Stimulated activated CD8-positive, alpha-beta memory T cell treated with anti-CD3 and anti-CD28 coated beads, Interleukin-12 subunit alpha, Interleukin-12 subunit beta, amount 100 ng/mL, for 1 hour (primary cell): ENCODE data around the gene MGMT.

Experiments used
- DNase-seq: peaks from one replicate; pipeline ENCODE4 v3.0.0-alpha.2; 2020; ENCODE audit warnings: low read depth

Gene MGMT

GRCh38 chr10:129690248-129691070, 223.4 kb downstream of the MGMT start:
- DNase-seq, result no peak

DNA sequence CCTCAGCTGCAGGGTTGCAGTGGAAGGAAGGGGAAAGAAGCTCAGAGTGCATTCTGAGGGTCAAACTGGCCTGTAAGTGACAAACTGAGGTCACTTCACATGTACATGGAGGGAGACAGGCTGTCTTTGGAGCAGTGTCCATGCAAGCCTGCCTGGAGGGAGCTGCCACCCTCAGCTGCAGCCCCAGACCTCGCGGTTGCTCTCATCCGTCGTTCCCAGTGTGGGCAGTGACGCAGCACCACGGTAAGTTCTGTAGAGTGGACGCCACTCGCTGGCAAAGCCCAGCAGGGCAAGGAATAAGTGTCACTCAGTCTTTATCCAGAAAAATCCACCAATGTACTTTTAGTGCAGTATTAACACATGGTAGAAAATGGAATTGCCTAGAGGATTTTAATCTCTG, 225.7 kb downstream of the MGMT start:
- DNase-seq, result no peak

- no peak for DNase-seq
Observed at GRCh38 chr10:129693382-129693781, 226.3 kb downstream of the MGMT start.

- no peak for DNase-seq
Observed at GRCh38 chr10:129694184-129694583, 227.1 kb downstream of the MGMT start.

DNA sequence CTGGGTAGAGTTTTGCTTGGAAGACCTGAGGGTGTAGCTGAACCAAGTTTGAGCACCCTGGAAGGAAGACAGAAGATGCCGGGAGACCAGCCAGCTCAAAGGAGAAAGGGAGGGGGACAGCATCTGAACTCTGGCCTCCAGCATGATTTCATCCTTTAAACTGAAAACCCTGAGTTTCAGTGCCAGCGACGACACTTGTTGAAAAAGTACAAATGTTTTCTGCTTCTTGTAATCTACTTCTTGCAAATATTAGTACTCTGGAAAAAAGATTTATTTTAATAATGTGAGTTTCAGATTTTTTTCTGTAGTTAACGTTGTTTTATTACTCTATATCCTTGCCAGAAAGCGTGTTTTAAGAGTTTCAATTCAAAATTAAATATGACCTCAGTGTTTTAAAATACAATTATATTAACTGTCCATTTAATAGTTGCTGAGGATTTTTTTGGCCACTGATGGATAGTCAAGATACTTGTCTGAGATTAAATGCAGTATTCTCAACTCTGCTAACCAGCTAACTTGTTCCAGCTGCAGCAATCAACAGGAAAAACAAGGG, 227.7 kb downstream of the MGMT start:
- DNase-seq, result no peak

DNA sequence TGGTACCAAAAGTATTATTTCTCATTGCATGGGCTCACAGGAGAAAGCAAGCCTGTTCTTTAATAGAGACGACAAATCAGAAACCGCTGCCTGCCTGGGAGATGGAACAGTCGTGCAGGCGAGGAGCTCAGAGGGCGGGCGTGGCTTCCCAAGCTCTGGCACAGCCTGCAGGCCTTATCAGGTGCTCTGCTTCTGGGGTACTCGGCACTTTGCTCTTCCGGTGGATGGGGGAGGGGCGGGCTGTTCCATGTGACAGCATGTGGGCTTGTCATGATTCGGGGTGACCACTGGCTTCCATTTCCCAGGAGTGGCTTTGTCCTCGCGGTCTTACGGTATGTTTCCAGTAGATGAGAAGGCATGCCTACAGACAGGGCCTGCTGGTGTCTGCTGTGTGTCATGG, 228.6 kb downstream of the MGMT start:
- no peak for DNase-seq

- DNase-seq, result no peak
Observed at GRCh38 chr10:129696636-129697035, 229.6 kb downstream of the MGMT start.

DNA sequence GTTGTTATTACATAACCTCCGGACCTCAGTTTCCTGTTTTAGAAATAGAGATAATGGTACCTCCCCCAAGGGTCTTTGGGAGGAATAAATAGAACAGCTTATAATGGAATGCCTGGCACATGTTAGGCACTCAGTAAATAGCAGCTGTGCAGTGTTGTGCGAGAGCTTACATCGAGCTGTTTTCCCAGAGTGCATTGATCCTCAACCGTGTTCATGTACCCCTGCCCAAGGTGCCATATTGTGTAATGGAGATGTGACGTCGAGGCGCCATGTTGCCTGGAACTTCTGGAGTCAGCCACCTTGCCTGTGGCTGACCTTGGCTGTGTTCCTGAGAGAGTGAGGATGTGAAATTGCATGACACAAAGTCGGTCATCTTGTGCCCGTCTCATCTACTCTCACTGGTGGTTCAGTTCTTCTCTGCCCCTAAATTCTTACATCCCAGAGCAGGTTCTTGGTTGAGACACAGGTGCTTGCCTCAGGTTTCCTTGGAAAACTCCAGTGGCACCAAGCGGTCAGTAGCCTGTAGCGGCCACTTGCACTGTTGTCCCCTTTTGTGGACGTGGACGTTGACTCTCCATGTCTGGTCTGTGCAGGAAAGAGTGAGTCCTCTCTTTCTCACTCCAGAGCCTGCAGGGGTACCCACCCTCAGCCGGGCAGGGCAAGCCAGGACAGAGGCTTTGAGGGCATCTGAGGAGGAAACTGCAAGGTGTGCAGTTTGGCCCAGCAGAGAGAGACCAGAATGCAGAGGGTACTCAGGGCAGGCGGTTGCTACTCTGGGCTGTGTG, 230.6 kb downstream of the MGMT start:
- no peak for DNase-seq

GRCh38 chr10:129699722-129700340, 232.8 kb downstream of the MGMT start:
- no peak for DNase-seq

DNA sequence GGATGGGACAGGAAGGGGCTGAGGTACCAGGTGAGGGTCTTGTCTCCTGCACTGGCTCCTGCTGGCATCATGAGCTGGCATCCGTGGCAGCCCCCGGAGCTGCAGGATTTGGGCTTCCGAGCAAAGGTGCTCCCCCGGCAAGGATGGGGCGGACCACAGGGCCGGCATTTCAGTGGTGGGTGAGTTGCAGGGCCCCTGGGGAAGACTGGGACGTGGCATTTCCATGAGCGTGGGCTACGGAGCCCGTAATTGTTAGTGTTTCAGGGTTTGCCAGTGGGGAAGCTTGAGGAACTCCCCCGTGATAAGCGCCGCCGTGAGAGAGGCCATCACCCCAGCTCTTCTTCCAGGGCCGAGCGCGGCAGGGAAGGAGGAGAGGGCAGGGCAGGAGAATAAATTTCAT, 235.6 kb downstream of the MGMT start:
- DNase-seq, result no peak

- DNase-seq, result no peak
Observed at GRCh38 chr10:129703287-129704137, 236.5 kb downstream of the MGMT start.

DNA sequence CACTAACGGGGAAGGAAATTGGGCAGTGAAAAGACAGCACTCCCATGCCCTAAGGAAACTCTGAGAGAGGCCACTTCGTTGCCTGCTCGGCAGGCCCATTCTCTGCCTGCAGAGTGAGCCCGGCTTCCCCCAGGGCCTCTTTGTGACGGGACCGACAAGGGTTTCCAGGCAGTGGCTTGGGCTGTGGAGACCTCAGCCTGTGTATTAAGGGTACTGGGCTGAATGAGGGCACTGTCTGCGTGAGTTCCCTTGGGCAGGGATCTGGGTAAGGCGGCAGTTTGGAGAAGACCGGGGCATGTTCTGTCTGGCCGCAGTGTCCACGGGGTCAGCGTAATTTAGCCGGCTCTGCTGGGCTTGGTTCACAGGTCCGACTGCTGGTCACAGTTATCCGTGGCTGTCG, 237.2 kb downstream of the MGMT start:
- DNase-seq, result no peak

- no peak for DNase-seq
Observed at GRCh38 chr10:129704786-129705525, 237.9 kb downstream of the MGMT start.

- no peak for DNase-seq
Observed at GRCh38 chr10:129705676-129706075, 238.6 kb downstream of the MGMT start.

DNA sequence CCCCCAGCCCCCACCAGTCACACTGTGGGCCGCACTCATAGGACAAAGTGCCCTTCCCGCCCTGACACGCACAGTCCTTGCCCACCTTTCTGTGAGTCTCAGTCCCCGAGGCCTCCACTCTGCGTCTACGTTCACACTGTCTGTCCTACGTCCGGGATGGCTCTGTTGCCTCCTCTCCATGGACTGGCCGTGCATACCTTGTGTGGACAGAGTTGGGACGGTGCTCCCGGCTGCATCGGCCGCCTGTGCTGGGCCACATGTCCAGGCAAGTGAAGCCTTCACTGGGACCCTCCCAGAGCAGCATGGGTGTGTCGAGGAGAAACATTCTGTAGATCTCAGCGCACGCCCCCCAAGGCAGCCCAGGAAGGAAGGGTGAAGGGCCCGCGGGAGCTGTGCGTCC, 239.0 kb downstream of the MGMT start:
- no peak for DNase-seq

GRCh38 chr10:129706523-129706922, 239.5 kb downstream of the MGMT start:
- no peak for DNase-seq

DNA sequence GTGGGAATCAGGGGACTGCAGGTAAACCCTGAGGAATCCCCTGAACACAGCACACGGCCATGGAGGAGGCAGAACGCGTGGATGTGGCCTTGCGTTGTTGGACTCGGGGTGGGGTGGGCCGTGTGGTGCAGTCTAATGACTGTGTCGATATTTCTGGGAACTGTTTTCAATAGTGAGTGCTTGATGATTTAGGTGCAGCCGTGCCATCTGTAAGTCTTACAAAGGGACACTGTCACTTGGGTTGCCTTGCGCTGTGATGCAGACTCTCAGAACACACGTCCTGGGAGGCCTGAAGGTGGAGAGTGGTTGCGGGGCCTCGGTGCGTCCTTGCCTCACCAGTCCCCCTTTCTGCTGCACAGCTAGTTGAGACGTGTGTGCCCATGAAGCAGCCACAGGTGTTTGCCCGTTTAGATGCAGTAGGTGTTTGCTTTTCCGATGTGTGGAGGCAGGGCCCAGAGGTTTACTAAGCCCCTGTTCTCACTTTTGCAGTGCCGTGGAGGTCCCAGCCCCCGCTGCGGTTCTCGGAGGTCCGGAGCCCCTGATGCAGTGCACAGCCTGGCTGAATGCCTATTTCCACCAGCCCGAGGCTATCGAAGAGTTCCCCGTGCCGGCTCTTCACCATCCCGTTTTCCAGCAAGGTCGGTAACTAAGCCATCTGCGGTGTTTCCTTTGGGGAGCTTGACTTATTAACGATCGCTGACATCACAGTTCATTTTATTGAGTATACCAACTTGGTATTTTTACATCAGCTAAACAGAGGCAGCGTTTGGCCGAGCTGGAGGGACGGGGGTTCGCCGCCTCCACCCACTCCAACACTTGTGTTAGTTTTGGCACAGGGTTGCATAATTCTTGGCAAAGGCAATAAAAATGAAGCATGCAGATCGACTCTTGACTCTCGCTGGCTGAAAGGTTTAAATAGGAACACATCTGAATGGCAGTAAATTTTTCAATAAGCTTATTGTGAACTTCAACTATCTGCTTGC, 240.7 kb downstream of the MGMT start:
- no peak for DNase-seq

- DNase-seq, result no peak
Observed at GRCh38 chr10:129709101-129709500, 242.1 kb downstream of the MGMT start.

- no peak for DNase-seq
Observed at GRCh38 chr10:129709627-129710509, 242.8 kb downstream of the MGMT start.
